HepG2 (cell line): ENCODE data around the gene TEX19. TPM values are rescaled to one million over a fixed set of nuclear protein-coding genes. Genes with fewer than 3 reads are reported as not detected.

Source experiments
- ATAC-seq: fragments of 200-7000 bp; cut with Tn5 transposase; 3 replicates; pipeline ENCODE4 v1.9.1; 2020; ENCODE audit warnings: mild to moderate bottlenecking, moderate library complexity
- BruUV-seq: library from RNA; stranded (reverse); fragments of 400-500 nt; replicated peaks from 2 replicates; lab custom pipeline; 2021; lab: Mats Ljungman, UMichigan
- CTCF ChIA-PET: fragments of 300-600 bp; formaldehyde crosslinking; extraction: SDS; loops from one replicate; lab custom pipeline; 2021; ENCODE audit warnings: low total read pairs, inconsistent platforms, low intra/inter-chr PET ratio; lab: Yijun Ruan, JAX
- POLR2A ChIA-PET: fragments of 350-600 bp; sonication (Branson Sonifier 250); formaldehyde crosslinking; loops from one replicate; lab custom pipeline; 2020; ENCODE audit warnings: antibody characterized with exemption, inconsistent platforms; lab: Yijun Ruan, JAX
- DNase-seq: peaks from one replicate; pipeline ENCODE4 v3.0.0-alpha.2; 2015; ENCODE audit warnings: low spot score
- FAIRE-seq: peaks from 3 replicates; lab custom pipeline; 2011; peaks lifted over from hg19 to GRCh38; lab: Jason Lieb, UNC
- H2AFZ ChIP-seq: one replicate; pipeline ENCODE4 v1.6.1; 2011; ENCODE audit warnings: low read length, inconsistent platforms
- H3K27ac ChIP-seq: fragments of 300-600 bp; 3 replicates; pipeline ENCODE4 v1.8.0; 2011; ENCODE audit warnings: mixed run types, mild to moderate bottlenecking, mixed read lengths, low read length, inconsistent platforms; ENCODE audit not compliant: insufficient read depth; ENCODE audit errors: extremely low read length
- H3K27me3 ChIP-seq, 2 experiments: fragments of 200-600 bp in 1 of 2; 2 replicates in 1 of 2; 3 replicates in 1 of 2; pipeline versions ENCODE4 v1.6.0 to v1.8.0; 2011; ENCODE audit warnings: low read length in 2 of 2, mild to moderate bottlenecking in 2 of 2, moderate library complexity in 2 of 2, inconsistent platforms in 1 of 2; ENCODE audit not compliant: insufficient read depth in 2 of 2, control insufficient read depth in 1 of 2
- H3K36me3 ChIP-seq, 2 experiments: fragments of 200-600 bp in 1 of 2; replicated peaks in 1 of 2; 2 replicates in 1 of 2; 3 replicates in 1 of 2; pipeline versions ENCODE4 v1.5.1 to v1.8.0; 2011; ENCODE audit warnings: low read length in 2 of 2, inconsistent platforms in 1 of 2; ENCODE audit not compliant: insufficient read depth in 2 of 2, control insufficient read depth in 1 of 2
- H3K4me1 ChIP-seq: 2 replicates; pipeline ENCODE4 v1.5.1; 2012; ENCODE audit warnings: low read length, inconsistent platforms; ENCODE audit not compliant: insufficient read depth
- H3K4me2 ChIP-seq: 2 replicates; pipeline ENCODE4 v1.6.0; 2011; ENCODE audit warnings: low read depth, low read length, inconsistent platforms
- H3K4me3 ChIP-seq, 3 experiments: fragments of 200-600 bp in 1 of 3; sonication (generic), shearing (Covaris generic) in 1 of 3; replicated peaks in 1 of 3; 2 replicates each; pipeline ENCODE4 v1.5.1; 2011 to 2016; ENCODE audit warnings: low read length in 3 of 3, inconsistent platforms in 2 of 3, low read depth in 2 of 3, mild to moderate bottlenecking in 2 of 3, control low read depth in 1 of 3, mixed read lengths in 1 of 3; ENCODE audit not compliant: insufficient read depth in 1 of 3
- H3K79me2 ChIP-seq: one replicate; pipeline ENCODE4 v1.6.1; 2011; ENCODE audit warnings: low read length, inconsistent platforms; ENCODE audit not compliant: insufficient read depth
- H3K9ac ChIP-seq: 2 replicates; pipeline ENCODE4 v1.6.0; 2011; ENCODE audit warnings: mild to moderate bottlenecking, low read depth, low read length, inconsistent platforms; ENCODE audit not compliant: insufficient read depth
- H3K9me3 ChIP-seq: 2 replicates; pipeline ENCODE4 v1.5.1; 2012; ENCODE audit warnings: mild to moderate bottlenecking, low read length
- H4K20me1 ChIP-seq: 2 replicates; pipeline ENCODE4 v1.6.0; 2011; ENCODE audit warnings: inconsistent platforms, mild to moderate bottlenecking, low read length, moderate library complexity; ENCODE audit not compliant: insufficient read depth
- ATF7 ChIP-seq, 2 experiments: fragments of 450-650 bp in 1 of 2; sonication (generic) in 1 of 2; formaldehyde crosslinking in 1 of 2; IDR thresholded peaks; 2 replicates each; pipeline versions ENCODE4 v1.4.0 to v1.6.1; 2016 to 2020; ENCODE audit warnings: antibody characterized with exemption in 1 of 2, mild to moderate bottlenecking in 1 of 2, missing genetic modification reagents in 1 of 2
- HES4 ChIP-seq: sonication (generic); formaldehyde crosslinking; IDR thresholded peaks from 2 replicates; pipeline ENCODE4 v1.9.0; 2021; ENCODE audit warnings: mild to moderate bottlenecking, missing genetic modification reagents, borderline replicate concordance
- KDM5B ChIP-seq: sonication (generic); formaldehyde crosslinking; IDR thresholded peaks from 2 replicates; pipeline ENCODE4 v1.4.0; 2020; ENCODE audit warnings: missing genetic modification reagents, mild to moderate bottlenecking, borderline replicate concordance
- MTA1 ChIP-seq: sonication (generic); formaldehyde crosslinking; IDR thresholded peaks from 2 replicates; pipeline ENCODE4 v1.4.0; 2020; ENCODE audit warnings: missing genetic modification reagents, mild to moderate bottlenecking, borderline replicate concordance
- NONO ChIP-seq, 2 experiments: fragments of 450-650 bp in 1 of 2; sonication (generic) in 1 of 2; formaldehyde crosslinking in 1 of 2; IDR thresholded peaks in 1 of 2; conservative IDR thresholded peaks in 1 of 2; 2 replicates each; pipeline versions ENCODE4 v1.6.1 to v1.8.0; 2017 to 2022; ENCODE audit warnings: mild to moderate bottlenecking in 1 of 2, missing genetic modification reagents in 1 of 2, moderate library complexity in 1 of 2
- PCBP1 ChIP-seq: fragments of 200-400 bp; formaldehyde crosslinking; IDR thresholded peaks from 2 replicates; pipeline ENCODE4 v1.6.1; 2017; ENCODE audit warnings: mild to moderate bottlenecking, low read depth, low read length, borderline replicate concordance
- POLR2G ChIP-seq: fragments of 200-400 bp; formaldehyde crosslinking; IDR thresholded peaks from 2 replicates; pipeline ENCODE4 v1.6.1; 2018; ENCODE audit warnings: mild to moderate bottlenecking, low read depth, low read length, moderate library complexity
- SP1 ChIP-seq, 2 experiments: fragments of 450-650 bp in 1 of 2; sonication (generic) in 1 of 2; formaldehyde crosslinking in 1 of 2; IDR thresholded peaks; 2 replicates each; pipeline versions ENCODE4 v1.4.0 to v1.6.1; 2016 to 2020; ENCODE audit warnings: missing genetic modification reagents in 1 of 2
- TBX2 ChIP-seq: sonication (generic); formaldehyde crosslinking; IDR thresholded peaks from 2 replicates; pipeline ENCODE4 v1.5.0; 2020; ENCODE audit warnings: missing genetic modification reagents, mild to moderate bottlenecking, borderline replicate concordance
- TEAD3 ChIP-seq: optimal IDR thresholded peaks from 2 replicates; pipeline ENCODE3; 2016; ENCODE audit warnings: borderline replicate concordance
- TFE3 ChIP-seq: IDR thresholded peaks from 2 replicates; pipeline ENCODE4 v1.6.1; 2016
- U2AF1 ChIP-seq: fragments of 200-400 bp; formaldehyde crosslinking; optimal IDR thresholded peaks from 2 replicates; pipeline ENCODE3; 2017; ENCODE audit warnings: mild to moderate bottlenecking, low read depth, low read length
- ZBTB33 ChIP-seq: sonication (generic); formaldehyde crosslinking; IDR thresholded peaks from 2 replicates; pipeline ENCODE4 v1.4.0; 2020; ENCODE audit warnings: missing genetic modification reagents
- ZBTB34 ChIP-seq: sonication (generic); formaldehyde crosslinking; IDR thresholded peaks from 2 replicates; pipeline ENCODE4 v1.8.0; 2022; ENCODE audit warnings: mild to moderate bottlenecking, missing genetic modification reagents
- ZFP1 ChIP-seq: IDR thresholded peaks from 2 replicates; pipeline ENCODE4 v1.6.1; 2016
- ZFYVE20 ChIP-seq: sonication (generic); formaldehyde crosslinking; IDR thresholded peaks from 2 replicates; pipeline ENCODE4 v1.8.0; 2023; ENCODE audit warnings: low read depth, mild to moderate bottlenecking, moderate library complexity, missing genetic modification reagents, borderline replicate concordance
- ZNF629 ChIP-seq: sonication (generic); formaldehyde crosslinking; conservative IDR thresholded peaks from 2 replicates; pipeline ENCODE4 v1.5.0; 2020; ENCODE audit warnings: missing genetic modification reagents
- ZNF737 ChIP-seq: sonication (generic); formaldehyde crosslinking; IDR thresholded peaks from 2 replicates; pipeline ENCODE4 v1.5.0; 2020; ENCODE audit warnings: missing genetic modification reagents, mild to moderate bottlenecking, borderline replicate concordance
- WGBS: methylation state at CpG from one replicate; pipeline ENCODE4 v1.1.6; 2017; ENCODE audit warnings: low lambda C conversion rate; 5-methylcytosine and 5-hydroxymethylcytosine counted together
- in situ Hi-C: cut with HindIII; loops from 2 replicates; pipeline ENCODE4 v1.10.0; 2017; ENCODE audit warnings: low pct_unique_long_range_greater_than_20kb; ENCODE audit not compliant: extremely low pct_ligation_motif_present
- intact Hi-C: fragments of 100-400 bp; cut with micrococcal nuclease; formaldehyde crosslinking; loops from one replicate; pipeline ENCODE4 v1.10.0; 2022; ENCODE audit not compliant: unreplicated experiment
- polyA plus RNA-seq, 8 experiments: library from polyadenylated mRNA; depleted of rRNA in 3 of 8; stranded (reverse) in 7 of 8; unstranded in 1 of 8; fragments of >200 nt; fragmentation: Illumina TruSeq in 4 of 8; extraction: Trizol in 4 of 8; gene quantifications; 2 replicates each; pipeline versions ENCODE4 v1.2.1 to v1.2.3, GENCODE V29; 2011 to 2016; ENCODE audit warnings: low read depth in 4 of 8, missing spikeins in 1 of 8, mixed read lengths in 1 of 8; ENCODE audit not compliant: insufficient read depth in 1 of 8
- total RNA-seq, 5 experiments: library from RNA; depleted of rRNA; stranded (reverse); fragments of >200 nt; fragmentation: Illumina TruSeq; extraction: Trizol; gene quantifications; 2 replicates each; pipeline ENCODE4 v1.2.3, GENCODE V29; 2016; ENCODE audit warnings: low read depth in 1 of 5

Gene TEX19
- total and polyA plus RNA-seq, 2 of the 13 experiments (the other 11 are each of a cell fraction or from before 2014, with no cell fraction given): 1.3 to 6.0 TPM

- H3K27me3 ChIP-seq: no peaks in the 10 kb centered on the region
- H3K4me2 ChIP-seq: peak overlapping the region; percentile 80
- intact Hi-C loops: no loop called here
- no peaks in the 10 kb centered on the region for H4K20me1 ChIP-seq
- ChIA-PET CTCF (no interaction called here), POLR2A (interaction anchor here (0.9 to 3.7 kb wide), 9 partner anchors 10 to 92 kb away, joined by 3 to 38 read pairs (median 4); no protein-coding TSS in a partner anchor)
- in situ Hi-C loops: no loop called here
- 26% methylated on average over 5 of the region's 6 CpGs for WGBS
- no TSS peak for BruUV-seq
- no peak for ATAC-seq
- peak overlapping the region; percentile 10 for H3K27ac ChIP-seq
- H3K4me1 ChIP-seq: peaks cover 58% of the 10 kb centered on the region
- H2AFZ ChIP-seq: no peak overlapping the region
- H3K79me2 ChIP-seq: no peaks in the 10 kb centered on the region
- H3K9ac ChIP-seq: no peak overlapping the region
- H3K36me3 ChIP-seq: no peaks in the 10 kb centered on the region
- FAIRE-seq: no peak
- peak overlapping the region in 1 of 3 experiments; percentile 35; a peak in 1 of 6 replicates for H3K4me3 ChIP-seq
- no peaks in the 10 kb centered on the region for H3K9me3 ChIP-seq
- DNase-seq: no peak
- TF ChIP-seq TFE3 (CRISPR knock-in tag): no peak
- TF ChIP-seq MTA1 (CRISPR knock-in tag): peak; percentile 40; the same call in 1 of the 2 replicates
- TF ChIP-seq SP1 (IDR thresholded peaks at IDR 0.05): no peak
- TF ChIP-seq SP1 (CRISPR knock-in tag; IDR thresholded peaks at IDR 0.05): no peak
- TF ChIP-seq ZBTB34 (CRISPR knock-in tag): no peak
- TF ChIP-seq HES4 (CRISPR knock-in tag): no peak
- TF ChIP-seq ATF7 (IDR thresholded peaks at IDR 0.05): no peak
- no peak for TF ChIP-seq ATF7 (CRISPR knock-in tag; IDR thresholded peaks at IDR 0.05)
- TF ChIP-seq ZBTB33: no peak
- no peak for TF ChIP-seq ZNF629
- no peak for TF ChIP-seq PCBP1
- TF ChIP-seq TBX2 (CRISPR knock-in tag): peak; percentile 23; the same call in 1 of the 2 replicates
- no peak for TF ChIP-seq U2AF1
- TF ChIP-seq NONO (IDR thresholded peaks at IDR 0.05): no peak
- TF ChIP-seq NONO (CRISPR knock-in tag; conservative IDR thresholded peaks at IDR 0.05): no peak
- TF ChIP-seq ZFP1 (CRISPR knock-in tag): no peak
- no peak for TF ChIP-seq ZNF737 (CRISPR knock-in tag)
- no peak for TF ChIP-seq ZFYVE20 (CRISPR knock-in tag)
- no peak for TF ChIP-seq POLR2G
- no peak for TF ChIP-seq KDM5B (CRISPR knock-in tag)
- TF ChIP-seq TEAD3 (CRISPR knock-in tag): no peak
Measured at GRCh38 chr17:82365606-82366295, 6.7 kb downstream of the TEX19 start.
